Measurements from ENCODE around the gene ACSL1.

DNA sequence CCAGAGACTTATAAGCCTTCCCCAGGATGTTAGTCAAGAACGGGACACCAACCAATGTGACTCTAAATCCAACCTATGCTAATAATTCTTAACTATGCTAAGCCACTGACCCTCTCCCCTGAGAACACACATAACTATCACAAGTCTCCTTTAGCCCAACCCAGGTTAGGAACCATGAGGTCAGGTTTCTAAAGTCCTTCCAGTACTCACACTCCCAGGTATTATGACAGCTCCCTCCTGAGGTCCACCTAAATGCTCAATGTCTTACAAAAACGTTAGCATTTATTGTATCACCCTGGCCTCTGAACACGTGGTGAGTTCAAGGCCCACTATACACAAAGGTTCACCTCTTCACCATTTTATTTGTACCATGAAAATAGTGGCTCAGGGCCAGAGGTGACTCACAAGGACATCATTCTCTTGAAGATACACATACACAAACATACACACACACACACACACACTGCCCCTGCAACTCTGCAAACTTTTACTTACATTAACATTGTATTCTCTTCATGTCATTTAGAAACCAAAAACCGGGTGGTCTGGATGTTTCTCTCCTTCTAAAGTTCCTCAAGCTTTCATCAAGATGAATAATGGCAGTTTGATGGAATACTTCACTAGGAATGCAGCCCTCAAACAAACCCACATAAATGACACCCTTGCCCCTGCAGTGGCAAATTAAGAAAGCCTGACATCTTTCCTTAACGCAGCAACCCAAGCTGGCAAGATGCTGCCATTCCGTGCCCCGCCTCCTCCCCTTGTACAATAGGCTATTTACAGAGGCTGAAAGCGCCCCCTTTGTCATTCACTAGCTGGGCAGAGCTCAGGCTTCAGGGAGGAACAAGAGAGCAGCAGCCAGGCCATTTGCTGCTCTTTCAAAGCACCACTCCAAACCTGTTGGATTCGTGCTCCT lies 17.7 kb downstream of the ACSL1 start:
- TF ChIP-seq POLR2A (IDR thresholded peaks at IDR 0.05) (no peak), CTCF (IDR thresholded peaks at IDR 0.05) (no peak), EP300 (IDR thresholded peaks at IDR 0.05) (no peak)

All from ovary (tissue), 3 donors.